CD1c-positive myeloid dendritic cell (primary cell): ENCODE results near the gene NFKBIE.

Experiments
- DNase-seq: peaks from one replicate; pipeline ENCODE4 v3.0.0-alpha.2; 2016; ENCODE audit errors: extremely low spot score

NFKBIE gene

DNA sequence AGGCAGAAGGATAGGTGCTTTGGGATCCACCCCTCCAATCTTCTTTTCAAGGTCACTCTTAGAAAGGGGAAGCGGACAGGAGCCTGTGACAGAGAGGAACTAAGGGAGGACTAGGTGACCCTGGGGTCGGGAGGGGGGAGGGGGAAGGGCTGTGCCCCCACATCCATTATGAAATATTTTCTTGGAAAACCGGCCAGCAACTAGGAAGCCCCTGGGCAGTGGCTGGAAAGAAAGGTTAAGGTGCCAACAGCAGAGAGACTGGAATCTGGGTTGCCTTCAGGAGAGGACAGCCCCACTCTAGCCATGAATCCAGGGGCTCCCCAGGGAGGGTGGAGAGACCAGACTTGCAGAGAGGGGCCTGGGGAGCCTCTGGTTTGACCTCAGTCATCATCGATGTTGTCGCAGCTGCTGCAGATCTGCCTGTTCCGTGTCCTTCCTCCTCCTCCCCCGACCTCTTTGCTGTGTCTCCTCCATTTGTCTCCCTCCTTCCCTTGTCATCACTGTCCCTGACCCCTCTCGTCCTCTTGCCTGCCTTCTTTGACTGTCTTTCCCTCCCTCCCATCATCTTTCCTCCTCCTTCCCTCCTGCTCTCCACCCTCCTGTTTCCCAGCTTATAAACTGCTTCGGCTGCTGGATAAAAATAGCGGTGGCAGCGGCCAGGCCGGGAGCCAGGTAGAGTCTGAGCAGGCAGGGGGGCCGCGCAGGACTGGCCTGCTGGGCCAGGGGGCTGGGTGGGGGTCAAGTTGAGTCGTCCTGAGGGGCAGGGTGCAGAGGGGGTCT is 38.8 kb downstream of the NFKBIE start:
- no peak for DNase-seq

DNA sequence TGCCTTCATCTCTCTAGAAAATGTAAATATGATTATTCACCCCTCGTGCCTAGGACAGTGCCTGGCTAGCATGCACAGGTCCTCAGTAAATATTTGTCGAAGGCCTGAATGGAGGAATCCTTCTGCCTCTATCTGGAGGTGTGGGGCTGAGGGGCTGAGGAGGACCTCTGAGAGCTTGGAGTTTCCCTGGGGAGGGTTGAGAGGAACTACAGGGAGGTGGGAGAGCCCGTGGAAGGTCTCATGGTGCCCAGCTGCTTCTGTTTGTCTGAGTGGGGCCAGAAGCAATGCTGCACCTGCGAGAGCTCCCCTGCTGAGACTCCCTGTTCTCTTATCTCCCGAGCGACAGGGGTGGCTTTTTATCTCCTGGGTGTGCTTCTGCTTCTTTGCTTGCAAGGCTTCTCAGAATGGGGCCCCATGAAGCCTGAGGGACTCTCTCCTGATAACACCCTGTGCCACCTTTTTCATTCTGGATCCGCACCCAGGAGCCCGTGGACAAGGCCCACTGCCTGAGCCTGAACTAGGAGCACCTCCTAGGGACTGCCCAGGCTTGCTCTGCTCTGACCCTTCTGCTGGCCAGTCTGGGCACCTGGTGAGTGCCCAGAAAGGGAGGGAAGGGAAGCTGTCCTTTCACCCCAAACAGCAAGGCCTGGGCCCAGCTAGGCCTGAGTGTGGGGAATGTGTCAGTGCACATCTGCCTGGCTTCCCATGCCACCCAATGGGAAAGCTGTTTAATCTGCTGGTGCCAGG is 39.6 kb downstream of the NFKBIE start:
- DNase-seq, result no peak

GRCh38 chr6:44224965-44225305 is 40.4 kb downstream of the NFKBIE start:
- no peak for DNase-seq

DNA sequence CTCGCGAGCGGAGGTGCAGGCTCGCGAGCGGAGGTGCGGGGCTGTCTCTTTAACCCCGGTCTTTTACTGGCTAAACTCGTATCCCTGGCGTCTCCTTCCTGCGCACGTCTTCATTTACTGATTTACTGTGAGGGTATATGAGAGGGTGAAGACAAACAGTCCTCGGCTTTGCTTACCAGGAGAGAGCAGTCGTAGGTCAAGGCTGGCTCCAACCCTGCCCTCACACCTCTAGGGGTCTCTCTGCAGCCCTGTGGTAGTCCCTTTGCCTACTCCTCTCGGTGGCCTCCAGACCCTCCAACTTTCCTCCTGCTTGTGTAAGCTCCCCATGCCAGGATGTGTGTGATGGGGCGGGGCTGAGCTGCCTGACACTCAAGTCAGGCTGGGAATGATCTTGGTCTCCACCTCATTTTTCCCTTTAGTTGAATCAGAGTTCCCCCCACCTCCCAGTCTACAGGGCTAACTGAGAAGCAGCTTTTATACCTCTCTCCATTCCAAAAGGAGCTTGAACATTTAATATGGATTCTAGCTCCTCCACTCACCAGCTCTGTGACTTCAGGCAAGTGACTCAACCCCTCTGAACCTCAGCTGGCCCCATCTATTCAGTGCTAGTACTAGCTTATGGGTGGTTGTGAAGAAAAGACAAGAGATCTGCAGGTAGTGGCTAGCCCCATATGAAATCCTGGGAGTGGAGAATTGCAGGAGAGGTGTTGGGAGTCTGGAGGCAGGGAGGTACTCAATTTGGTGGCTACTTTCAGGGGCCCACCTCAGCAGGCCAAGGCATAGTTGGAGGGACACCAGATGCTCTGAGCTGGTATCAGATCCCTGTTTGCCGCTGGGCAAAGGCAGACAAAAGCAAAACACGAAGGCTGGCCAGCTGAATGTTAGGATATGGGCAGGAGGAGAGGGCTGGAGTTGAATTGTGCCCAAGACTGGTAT is 41.1 kb downstream of the NFKBIE start:
- no peak for DNase-seq

- peak; percentile 80 for DNase-seq
These were observed 41.9 kb downstream of the NFKBIE start, which contains the start of gene SLC29A1 for GRCh38 chr6:44223319-44224028. SLC29A1 (plus strand) TSS chr6:44223595; CDS start chr6:44227314, 3,719 bp downstream.

GRCh38 chr6:44222486-44223318 is 42.6 kb downstream of the NFKBIE start:
- no peak for DNase-seq

GRCh38 chr6:44221961-44222335 is 43.4 kb downstream of the NFKBIE start:
- no peak for DNase-seq

- DNase-seq, result peak; percentile 84
These were observed 43.9 kb downstream of the NFKBIE start for GRCh38 chr6:44221291-44221960.

DNA sequence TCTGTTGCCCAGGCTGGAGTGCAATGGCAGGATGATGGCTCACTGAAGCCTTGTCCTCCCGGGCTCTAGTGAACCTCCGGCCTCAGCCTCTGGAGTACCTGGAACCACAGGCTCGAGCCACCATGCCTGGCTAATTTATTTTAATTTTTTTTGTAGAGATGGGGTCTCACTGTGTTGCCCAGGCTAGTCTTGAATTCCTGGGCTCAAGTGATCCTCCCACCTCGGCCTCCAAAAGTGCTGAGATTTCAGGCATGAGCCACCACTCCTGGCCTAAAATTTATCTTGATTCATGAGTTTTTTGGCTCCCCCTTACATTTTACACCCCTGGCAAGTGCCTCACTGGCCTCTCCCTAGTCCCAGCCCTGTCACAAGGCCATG is 44.4 kb downstream of the NFKBIE start:
- no peak for DNase-seq

GRCh38 chr6:44219815-44220784 is 45.3 kb downstream of the NFKBIE start:
- no peak for DNase-seq

DNA sequence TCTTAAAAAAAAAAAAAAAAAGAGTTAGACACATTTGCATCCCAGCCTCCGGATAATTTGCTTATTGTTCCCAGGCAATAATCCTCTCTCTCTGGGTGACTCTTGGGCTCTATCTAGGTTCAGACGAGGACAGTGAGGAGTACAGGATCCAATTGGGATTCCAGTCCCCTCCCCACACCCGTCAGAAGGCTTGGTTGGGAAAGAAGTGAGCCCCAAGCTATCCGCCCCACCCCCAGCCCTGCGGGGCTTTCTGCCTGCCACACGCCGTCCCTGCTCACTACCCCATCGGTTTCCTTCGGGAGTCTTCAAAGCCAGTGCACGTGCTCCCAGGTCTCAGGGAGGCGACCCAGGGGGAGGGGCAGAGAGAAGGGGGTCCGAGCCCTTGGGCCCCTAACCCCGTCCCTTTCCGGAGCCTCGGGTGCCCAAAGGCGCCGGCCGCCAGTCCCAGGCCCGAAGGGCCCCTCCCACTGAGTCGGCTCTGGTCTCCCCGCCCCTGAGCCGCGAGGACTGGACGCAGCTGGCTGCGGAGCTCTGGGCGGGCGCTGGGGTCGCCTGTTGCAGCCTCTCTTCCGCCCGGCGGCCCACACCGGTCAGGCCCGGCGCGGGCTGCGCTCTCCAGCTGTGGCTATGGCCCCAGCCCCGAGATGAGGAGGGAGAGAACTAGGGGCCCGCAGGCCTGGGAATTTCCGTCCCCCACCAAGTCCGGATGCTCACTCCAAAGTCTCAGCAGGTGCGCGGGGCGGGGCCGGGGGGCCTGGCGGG is 46.1 kb downstream of the NFKBIE start:
- DNase-seq, result peak; percentile 63

- peak; percentile 28 for DNase-seq
These were observed 47.8 kb downstream of the NFKBIE start for GRCh38 chr6:44217332-44218143.

DNA sequence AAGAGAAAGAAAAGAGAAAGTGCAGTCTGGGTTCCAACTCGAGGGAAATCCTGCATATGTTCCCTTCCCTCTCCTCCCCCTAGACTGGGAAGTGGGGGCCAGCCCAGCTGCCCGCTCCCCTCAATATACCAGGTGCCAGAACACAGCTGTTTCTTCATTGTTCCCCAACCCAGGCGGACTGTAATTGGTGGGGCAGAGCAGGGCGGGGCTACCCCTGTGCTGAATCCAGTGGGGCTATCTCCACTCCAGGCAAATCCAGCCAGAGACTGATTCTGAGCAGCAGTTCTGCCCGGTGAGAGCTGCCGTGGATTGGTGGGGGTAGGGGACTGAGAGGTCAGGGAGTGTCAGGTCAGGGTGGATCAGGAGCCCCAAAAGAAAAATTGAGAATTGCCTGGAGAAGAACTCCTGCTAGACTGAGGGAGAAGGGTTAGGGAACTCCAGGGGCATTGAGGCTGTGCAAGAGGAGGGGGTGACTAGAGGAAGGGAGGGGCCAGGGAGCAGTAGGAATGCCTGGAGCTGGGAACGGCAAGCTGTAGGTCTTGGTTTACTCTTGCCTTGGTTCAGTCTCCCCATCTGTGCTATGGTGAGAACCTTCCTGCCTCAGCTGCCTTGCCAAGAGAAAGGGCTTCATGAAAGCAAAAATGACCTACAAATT is 48.5 kb downstream of the NFKBIE start, which contains the start of gene MYMX:
Gene MYMX, plus strand, starts transcription at position 250 of the 655 bp plus-strand sequence. CDS start 546 bp downstream, outside the sequence.
- DNase-seq, result no peak

DNA sequence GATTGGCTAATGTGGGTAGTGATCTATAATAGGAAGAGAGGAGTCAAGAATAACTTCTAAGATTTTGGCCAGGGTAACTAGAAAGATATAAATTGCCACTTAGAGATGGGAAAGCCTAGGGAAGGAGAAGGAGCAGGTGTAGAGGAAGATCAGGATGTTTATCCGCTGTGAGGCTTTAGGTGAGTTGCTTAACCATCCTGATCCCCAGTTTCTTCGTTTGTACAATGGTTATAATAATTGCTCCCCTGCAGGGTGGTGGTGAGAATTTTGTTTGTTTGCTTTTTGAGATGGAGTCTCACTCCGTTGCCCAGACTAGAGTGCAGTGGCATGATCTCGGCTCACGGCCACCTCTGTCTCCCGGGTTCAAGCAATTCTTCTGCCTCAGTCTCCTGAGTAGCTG is 51.0 kb downstream of the NFKBIE start:
- DNase-seq, result no peak

DNA sequence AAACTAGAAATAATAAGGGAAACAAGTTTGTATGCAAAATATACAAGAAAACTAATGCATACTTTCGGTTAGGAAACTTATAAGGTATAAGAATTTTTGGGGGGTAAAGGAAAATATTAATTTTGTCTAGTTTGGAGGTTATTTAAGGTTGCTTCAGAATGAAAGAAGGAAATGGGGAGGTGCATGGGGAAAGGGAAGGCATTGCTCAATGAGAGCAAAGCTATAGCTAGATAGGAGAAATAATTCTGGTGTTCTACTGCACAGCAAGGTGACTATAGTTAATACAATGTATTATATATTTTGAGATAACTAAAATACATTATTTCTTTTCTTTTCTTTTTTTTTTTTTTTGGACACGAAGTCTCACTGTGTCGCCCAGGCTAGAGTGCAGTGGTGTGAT is 54.1 kb downstream of the NFKBIE start:
- DNase-seq, result no peak
